GM19324 (cell line): ENCODE data around the gene ECM2.
"Not testable (repeated sequence)": the region's sequence is repeated elsewhere in the genome, so short reads cannot be mapped to it uniquely, and the experiment has no call there.

ENCODE experiments used
- ATAC-seq: cut with Tn5 transposase; IDR thresholded peaks from one replicate; pipeline ENCODE4 v1.9.1; 2021; ENCODE audit warnings: mild to moderate bottlenecking, moderate library complexity; ENCODE audit not compliant: unreplicated experiment, low FRiP score

The ECM2 gene

GRCh38 chr9:92535940-92536850, at the start of gene ECM2:
Gene ECM2 (minus strand): TSS chr9:92535990. CDS start chr9:92522866, 13,124 bp downstream.
- no peak for ATAC-seq

DNA sequence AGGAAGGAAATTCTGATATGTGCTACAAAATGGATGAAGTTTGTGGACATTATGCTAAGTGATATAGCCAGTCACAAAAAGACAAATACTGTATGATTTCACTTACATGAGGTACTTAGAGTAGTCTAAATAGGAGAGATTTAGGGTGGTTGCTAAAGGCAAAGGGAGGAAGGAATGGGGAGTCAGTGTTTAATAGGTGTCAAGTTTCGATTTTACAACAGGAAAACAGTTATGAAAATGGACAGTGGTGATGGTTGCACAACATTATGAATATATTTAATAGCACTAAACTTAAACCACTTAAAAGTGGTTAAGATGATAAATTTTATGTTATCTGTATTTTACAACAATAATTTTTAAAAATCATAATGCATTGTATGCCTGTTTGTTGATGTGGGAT, 40.4 kb upstream of the ECM2 start:
- ATAC-seq = no peak

DNA sequence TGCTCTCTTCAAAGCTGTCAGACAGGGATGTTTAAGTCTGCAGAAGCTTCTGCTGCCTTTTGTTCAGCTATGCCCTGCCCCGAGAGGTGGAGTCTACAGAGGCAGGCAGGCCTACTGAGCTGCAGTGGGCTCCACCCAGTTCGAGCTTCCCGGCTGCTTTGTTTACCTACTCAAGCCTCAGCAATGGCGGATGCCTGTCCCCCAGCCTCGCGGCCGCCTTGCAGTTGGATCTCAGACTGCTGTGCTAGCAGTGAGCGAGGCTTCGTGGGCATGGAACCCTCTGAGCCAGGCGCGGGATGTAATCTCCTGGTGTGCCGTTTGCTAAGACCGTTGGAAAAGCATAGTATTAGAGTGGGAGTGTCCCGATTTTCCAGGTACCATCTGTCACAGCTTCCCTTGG, 37.8 kb upstream of the ECM2 start:
- ATAC-seq = not testable (repeated sequence)

DNA sequence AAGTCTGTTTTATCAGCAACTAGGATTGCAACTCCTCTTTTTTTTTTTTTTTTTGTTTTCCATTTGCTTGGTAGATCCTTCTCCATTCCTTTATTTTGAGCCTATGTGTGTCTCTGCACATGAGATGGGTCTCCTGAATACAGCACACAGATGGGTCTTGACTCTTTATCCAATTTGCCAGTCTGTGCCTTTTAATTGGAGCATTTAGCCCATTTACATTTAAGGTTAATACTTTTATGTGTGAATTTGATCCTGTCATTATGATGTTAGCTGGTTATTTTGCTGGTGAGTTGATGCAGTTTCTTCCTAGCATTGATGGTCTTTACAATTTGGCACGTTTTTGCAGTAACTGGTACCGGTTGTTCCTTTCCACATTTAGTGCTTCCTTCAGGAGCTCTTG, 36.1 kb upstream of the ECM2 start:
- not testable (repeated sequence) for ATAC-seq

DNA sequence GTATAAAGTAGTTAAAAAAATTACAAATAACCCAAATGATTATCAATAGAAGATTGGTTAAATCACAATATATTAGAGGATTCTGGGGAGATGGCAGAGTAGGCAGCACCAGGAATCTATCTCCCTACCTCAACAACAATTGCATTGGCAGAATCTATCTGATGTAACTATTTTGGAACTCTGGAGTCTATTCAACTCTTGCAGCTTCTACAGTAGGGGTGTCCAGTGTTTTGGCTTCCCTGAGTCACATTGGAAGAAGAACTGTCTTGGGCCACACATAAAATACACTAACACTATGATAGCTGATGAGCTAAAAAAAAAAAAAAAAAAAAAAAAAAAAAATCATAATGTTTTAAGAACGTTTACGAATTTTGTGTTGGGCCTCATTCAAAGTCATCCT, 29.2 kb upstream of the ECM2 start:
- no peak for ATAC-seq

GRCh38 chr9:92564504-92564903, 28.7 kb upstream of the ECM2 start:
- ATAC-seq = no peak

- no peak for ATAC-seq
These were observed 27.6 kb upstream of the ECM2 start for GRCh38 chr9:92563116-92564100.

DNA sequence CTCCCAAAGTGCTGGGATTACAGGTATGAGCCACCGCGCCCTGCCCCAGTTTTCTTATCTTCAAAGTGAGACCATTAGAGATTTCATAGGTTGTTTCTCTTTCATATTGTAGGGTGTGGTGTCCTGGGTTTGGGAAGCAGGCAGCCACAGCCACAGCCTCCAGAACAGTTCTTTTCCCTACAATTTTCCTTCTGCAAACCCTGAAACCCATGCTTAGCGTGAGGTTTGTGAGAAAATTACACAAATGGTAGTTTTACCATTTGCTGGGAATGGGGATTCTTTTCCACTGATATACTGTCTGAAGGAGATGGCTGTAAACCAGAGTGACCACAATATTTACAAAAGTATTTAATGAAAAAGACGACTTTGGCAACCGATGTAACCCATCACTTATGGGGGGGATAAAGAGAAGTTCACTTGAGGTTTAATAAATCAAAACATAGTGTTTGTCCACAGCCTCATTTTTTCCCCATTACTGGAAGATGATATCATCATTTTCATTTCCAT, 26.7 kb upstream of the ECM2 start:
- ATAC-seq = no peak

DNA sequence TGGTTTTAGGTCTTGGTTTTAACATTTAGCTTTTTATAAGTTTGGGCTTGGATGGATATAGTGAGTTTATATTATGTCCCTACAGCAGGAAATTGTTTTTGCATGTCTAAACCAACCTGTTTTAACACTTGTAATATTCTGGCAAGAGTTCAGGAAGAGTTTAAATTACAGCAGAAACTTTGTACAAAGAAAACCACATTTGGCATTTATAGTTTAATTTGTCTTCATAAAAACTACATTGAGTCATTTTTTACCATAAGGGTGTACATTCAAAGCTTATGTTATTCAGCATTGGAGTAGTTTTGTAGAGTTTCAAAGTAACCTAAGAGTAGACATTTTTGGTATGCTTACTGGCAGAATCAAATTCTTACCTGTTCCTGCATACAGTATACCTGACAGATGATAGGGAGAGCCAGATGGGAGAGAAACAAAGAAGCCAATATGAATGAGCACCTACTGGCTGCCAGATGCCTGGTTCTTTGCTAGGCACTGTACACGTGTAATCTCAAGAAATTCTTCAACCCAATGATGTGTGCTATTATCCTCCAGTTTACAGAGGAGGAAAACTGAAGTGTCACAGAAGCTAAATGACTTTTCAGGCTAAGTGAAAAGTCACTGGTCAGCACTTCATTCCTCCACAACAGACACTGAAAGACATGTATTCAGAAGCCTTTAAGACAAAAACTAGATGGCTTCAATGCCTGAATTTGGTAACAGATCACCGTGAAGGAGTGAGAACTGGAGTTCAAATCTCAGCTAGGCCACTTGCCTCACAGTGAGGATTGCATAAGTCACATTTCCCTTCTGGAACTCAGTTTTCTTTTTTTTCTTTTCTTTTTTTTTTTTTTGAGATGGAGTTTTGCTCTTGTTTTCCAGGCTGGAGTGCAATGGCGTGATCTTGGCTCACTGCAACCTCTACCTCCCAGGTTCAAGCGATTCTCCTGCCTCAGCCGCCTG, 25.9 kb upstream of the ECM2 start:
- ATAC-seq = no peak

GRCh38 chr9:92558612-92559374, 23.0 kb upstream of the ECM2 start:
- ATAC-seq = no peak

- ATAC-seq = no peak
These were observed 15.0 kb upstream of the ECM2 start for GRCh38 chr9:92550765-92551164.

DNA sequence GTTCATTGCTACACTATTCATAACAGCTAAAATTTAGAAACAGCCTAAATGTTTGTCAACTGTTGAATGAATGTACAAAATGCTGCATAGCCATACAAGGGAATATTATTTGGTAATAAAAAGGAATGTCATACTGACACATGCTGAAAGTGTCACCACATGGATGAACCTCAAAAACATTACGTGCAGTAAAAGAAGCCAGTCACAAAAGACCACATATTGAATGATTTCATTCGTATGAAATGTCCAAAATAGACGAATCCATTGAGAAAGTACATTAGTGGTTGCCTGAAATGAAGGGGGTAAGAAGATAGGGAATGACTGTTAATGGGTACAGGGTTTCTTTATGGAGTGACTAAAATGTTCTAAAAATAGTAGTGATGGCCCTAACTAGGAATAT, 11.6 kb upstream of the ECM2 start:
- no peak for ATAC-seq

DNA sequence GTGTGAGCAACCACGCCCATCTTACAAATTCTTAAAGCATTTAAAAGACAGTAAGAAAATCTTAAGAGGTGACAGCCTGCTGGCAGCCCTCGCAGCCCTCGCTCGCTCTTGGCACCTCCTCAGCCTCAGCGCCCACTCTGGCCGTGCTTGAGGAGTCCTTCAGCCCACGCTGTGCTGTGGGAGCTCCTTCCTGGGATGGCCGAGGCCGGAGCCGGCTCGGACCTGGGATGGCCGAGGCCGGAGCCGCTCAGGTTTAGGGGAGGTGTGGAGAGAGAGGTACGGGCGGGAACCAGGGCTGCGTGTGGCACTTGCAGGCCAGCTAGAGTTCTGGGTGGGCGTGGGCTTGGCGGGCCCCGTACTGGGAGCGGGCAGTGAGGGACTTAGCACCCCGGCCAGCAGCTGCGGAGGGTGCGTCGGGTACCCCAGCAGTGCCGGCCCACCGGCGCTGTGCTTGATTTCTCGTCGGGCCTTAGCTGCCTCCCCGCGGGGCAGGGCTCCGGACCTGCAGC, 9.3 kb upstream of the ECM2 start:
- ATAC-seq = no peak

DNA sequence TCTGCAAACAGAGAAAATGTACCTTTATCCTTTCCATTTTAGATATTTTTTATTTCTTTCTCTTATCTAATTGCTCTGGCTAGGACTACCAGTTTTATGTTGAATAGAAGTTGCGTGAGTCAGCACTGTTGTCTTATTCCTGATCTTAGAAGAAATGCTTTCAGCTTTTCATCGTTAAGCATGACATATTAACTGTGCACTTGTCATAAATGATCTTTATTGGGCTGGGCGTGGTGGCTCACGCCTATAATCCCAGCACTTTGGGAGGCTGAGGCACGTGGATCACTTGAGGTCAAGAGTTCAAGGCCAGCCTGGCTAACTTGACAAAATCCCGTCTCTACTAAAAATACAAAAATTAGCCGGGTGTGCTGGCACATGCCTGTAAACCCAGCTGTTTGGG, 8.2 kb upstream of the ECM2 start:
- ATAC-seq = no peak

DNA sequence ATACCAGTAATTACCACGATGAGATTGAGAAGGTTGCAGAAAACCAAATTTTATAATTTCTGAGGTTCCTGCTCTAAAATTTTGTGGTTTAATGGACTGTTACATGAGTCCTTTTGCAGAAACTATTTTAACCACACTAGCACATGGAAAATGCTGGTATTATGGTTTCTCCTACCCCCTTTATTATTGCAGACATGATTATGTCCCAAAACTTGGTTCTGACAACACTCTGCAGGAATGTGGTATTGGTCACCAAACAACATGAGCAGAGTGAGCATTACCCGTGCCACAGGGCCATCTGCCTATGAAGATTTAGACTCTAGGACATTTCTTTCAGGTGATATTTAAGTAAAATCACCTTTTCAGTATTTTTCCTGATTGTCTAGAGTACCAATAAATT, 2.8 kb upstream of the ECM2 start:
- no peak for ATAC-seq

GRCh38 chr9:92534674-92535073, 1.1 kb downstream of the ECM2 start:
- peak; percentile 53 for ATAC-seq

GRCh38 chr9:92534204-92534603, 1.6 kb downstream of the ECM2 start:
- ATAC-seq = no peak

GRCh38 chr9:92530893-92531292, 4.9 kb downstream of the ECM2 start:
- no peak for ATAC-seq

DNA sequence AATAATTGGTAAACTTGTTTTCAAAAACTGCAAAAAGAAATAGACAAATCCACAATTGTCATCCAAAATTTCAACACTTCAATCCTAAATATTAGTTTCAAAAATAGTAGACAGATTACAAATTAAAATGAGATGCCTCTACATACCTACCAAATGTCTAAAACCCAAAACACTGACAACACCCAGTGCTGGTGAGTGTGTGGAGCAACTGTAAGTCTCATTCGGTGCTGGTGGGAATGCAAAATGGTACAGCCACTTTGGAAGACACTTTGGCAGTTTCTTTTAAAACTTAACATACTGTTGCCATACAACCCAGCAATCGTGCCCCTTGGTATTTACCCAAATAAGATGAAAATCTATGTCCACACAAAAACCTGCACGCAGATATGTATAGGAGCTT, 6.7 kb downstream of the ECM2 start:
- no peak for ATAC-seq
